Measurements from ENCODE around the gene SYNE2.

- TF ChIP-seq CTCF (IDR thresholded peaks at IDR 0.05; ENCODE audit: low read depth, low read length, poor library complexity, severe bottlenecking) (no peak), EZH2phosphoT487 (IDR thresholded peaks at IDR 0.05; ENCODE audit: borderline replicate concordance, low read length) (no peak)
Observed at GRCh38 chr14:64149921-64150320, 297.1 kb downstream of the SYNE2 start.
